HepG2 (cell line): ENCODE results near the gene ZBTB46. TPM values are rescaled to one million over a fixed set of nuclear protein-coding genes. Genes with fewer than 3 reads are reported as not detected.

Experiments
- AFF4 ChIP-seq: sonication (generic); formaldehyde crosslinking; IDR thresholded peaks from 2 replicates; pipeline ENCODE4 v1.4.0; 2020; ENCODE audit warnings: missing genetic modification reagents
- DRAP1 ChIP-seq: IDR thresholded peaks from 2 replicates; pipeline ENCODE4 v1.6.1; 2016; ENCODE audit warnings: missing genetic modification reagents, missing compliant biosample characterization
- HNRNPK ChIP-seq: fragments of 200-400 bp; formaldehyde crosslinking; IDR thresholded peaks from 2 replicates; pipeline ENCODE4 v1.6.1; 2018; ENCODE audit warnings: low read length, low read depth, moderate library complexity, mild to moderate bottlenecking; ENCODE audit not compliant: poor library complexity, severe bottlenecking
- MYNN ChIP-seq: sonication (generic); formaldehyde crosslinking; IDR thresholded peaks from 2 replicates; pipeline ENCODE4 v1.4.0; 2020; ENCODE audit warnings: mild to moderate bottlenecking, low read depth, missing genetic modification reagents
- RFXANK ChIP-seq: IDR thresholded peaks from 2 replicates; pipeline ENCODE4 v1.6.1; 2016
- SIN3A ChIP-seq: IDR thresholded peaks from 2 replicates; pipeline ENCODE4 v1.6.1; 2011; ENCODE audit warnings: low read depth, mild to moderate bottlenecking, control low read depth, low read length, borderline replicate concordance
- SMC3 ChIP-seq: IDR thresholded peaks from 2 replicates; pipeline ENCODE4 v1.6.1; 2011; ENCODE audit warnings: low read length, improper control_type of control experiment
- TARDBP ChIP-seq: sonication (generic); formaldehyde crosslinking; IDR thresholded peaks from 2 replicates; pipeline ENCODE4 v1.8.0; 2022; ENCODE audit warnings: mild to moderate bottlenecking, missing genetic modification reagents
- TBX2 ChIP-seq: sonication (generic); formaldehyde crosslinking; IDR thresholded peaks from 2 replicates; pipeline ENCODE4 v1.5.0; 2020; ENCODE audit warnings: missing genetic modification reagents, mild to moderate bottlenecking, borderline replicate concordance
- ZNF138 ChIP-seq: sonication (generic); formaldehyde crosslinking; IDR thresholded peaks from 2 replicates; pipeline ENCODE4 v1.5.0; 2020; ENCODE audit warnings: mild to moderate bottlenecking, low read depth, missing genetic modification reagents
- ZNF253 ChIP-seq: sonication (generic); formaldehyde crosslinking; IDR thresholded peaks from 2 replicates; pipeline ENCODE4 v1.8.0; 2022; ENCODE audit warnings: mild to moderate bottlenecking, missing genetic modification reagents, borderline replicate concordance
- ZNF329 ChIP-seq: sonication (generic); formaldehyde crosslinking; IDR thresholded peaks from 2 replicates; pipeline ENCODE4 v1.9.0; 2021; ENCODE audit warnings: low read depth, mild to moderate bottlenecking, missing genetic modification reagents
- ZNF619 ChIP-seq: sonication (generic); formaldehyde crosslinking; IDR thresholded peaks from 2 replicates; pipeline ENCODE4 v1.4.0; 2020; ENCODE audit warnings: mild to moderate bottlenecking, missing genetic modification reagents
- ZNF629 ChIP-seq: sonication (generic); formaldehyde crosslinking; conservative IDR thresholded peaks from 2 replicates; pipeline ENCODE4 v1.5.0; 2020; ENCODE audit warnings: missing genetic modification reagents
- ZNF674 ChIP-seq: sonication (generic); formaldehyde crosslinking; IDR thresholded peaks from 2 replicates; pipeline ENCODE4 v1.5.0; 2020; ENCODE audit warnings: low read depth, mild to moderate bottlenecking, missing genetic modification reagents
- ZNF784 ChIP-seq: sonication (generic); formaldehyde crosslinking; IDR thresholded peaks from 2 replicates; pipeline ENCODE4 v1.5.1; 2020; ENCODE audit warnings: missing genetic modification reagents, mild to moderate bottlenecking, borderline replicate concordance
- polyA plus RNA-seq, 8 experiments: library from polyadenylated mRNA; depleted of rRNA in 3 of 8; stranded (reverse) in 7 of 8; unstranded in 1 of 8; fragments of >200 nt; fragmentation: Illumina TruSeq in 4 of 8; extraction: Trizol in 4 of 8; gene quantifications; 2 replicates each; pipeline versions ENCODE4 v1.2.1 to v1.2.3, GENCODE V29; 2011 to 2016; ENCODE audit warnings: low read depth in 4 of 8, missing spikeins in 1 of 8, mixed read lengths in 1 of 8; ENCODE audit not compliant: insufficient read depth in 1 of 8
- total RNA-seq, 5 experiments: library from RNA; depleted of rRNA; stranded (reverse); fragments of >200 nt; fragmentation: Illumina TruSeq; extraction: Trizol; gene quantifications; 2 replicates each; pipeline ENCODE4 v1.2.3, GENCODE V29; 2016; ENCODE audit warnings: low read depth in 1 of 5
- TF ChIP-seq, protein P1 (sequence below): sonication (generic); formaldehyde crosslinking; IDR thresholded peaks from 2 replicates; pipeline ENCODE4 v1.8.0; 2022; ENCODE audit warnings: missing genetic modification reagents, mild to moderate bottlenecking, inconsistent platforms, borderline replicate concordance
- TF ChIP-seq, protein P2 (sequence below): sonication (generic); formaldehyde crosslinking; IDR thresholded peaks from 2 replicates; pipeline ENCODE4 v1.9.0; 2021; ENCODE audit warnings: missing genetic modification reagents, mild to moderate bottlenecking, borderline replicate concordance
- TF ChIP-seq, protein P3 (sequence below): sonication (generic); formaldehyde crosslinking; IDR thresholded peaks from 2 replicates; pipeline ENCODE4 v1.8.1; 2023; ENCODE audit warnings: mild to moderate bottlenecking, missing genetic modification reagents

Gene ZBTB46
- total and polyA plus RNA-seq, 2 of the 13 experiments (the other 11 are each of a cell fraction or from before 2014, with no cell fraction given) = 1.6 to 13.5 TPM

DNA sequence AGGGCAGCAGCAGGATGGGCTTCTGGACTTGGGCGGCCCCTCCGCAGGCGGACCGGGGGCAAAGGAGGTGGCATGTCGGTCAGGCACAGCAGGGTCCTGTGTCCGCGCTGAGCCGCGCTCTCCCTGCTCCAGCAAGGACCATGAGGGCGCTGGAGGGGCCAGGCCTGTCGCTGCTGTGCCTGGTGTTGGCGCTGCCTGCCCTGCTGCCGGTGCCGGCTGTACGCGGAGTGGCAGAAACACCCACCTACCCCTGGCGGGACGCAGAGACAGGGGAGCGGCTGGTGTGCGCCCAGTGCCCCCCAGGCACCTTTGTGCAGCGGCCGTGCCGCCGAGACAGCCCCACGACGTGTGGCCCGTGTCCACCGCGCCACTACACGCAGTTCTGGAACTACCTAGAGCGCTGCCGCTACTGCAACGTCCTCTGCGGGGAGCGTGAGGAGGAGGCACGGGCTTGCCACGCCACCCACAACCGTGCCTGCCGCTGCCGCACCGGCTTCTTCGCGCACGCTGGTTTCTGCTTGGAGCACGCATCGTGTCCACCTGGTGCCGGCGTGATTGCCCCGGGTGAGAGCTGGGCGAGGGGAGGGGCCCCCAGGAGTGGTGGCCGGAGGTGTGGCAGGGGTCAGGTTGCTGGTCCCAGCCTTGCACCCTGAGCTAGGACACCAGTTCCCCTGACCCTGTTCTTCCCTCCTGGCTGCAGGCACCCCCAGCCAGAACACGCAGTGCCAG is 134.3 kb downstream of the ZBTB46 start, which contains the start of gene TNFRSF6B (continued):
- TF ChIP-seq, protein P1, sequence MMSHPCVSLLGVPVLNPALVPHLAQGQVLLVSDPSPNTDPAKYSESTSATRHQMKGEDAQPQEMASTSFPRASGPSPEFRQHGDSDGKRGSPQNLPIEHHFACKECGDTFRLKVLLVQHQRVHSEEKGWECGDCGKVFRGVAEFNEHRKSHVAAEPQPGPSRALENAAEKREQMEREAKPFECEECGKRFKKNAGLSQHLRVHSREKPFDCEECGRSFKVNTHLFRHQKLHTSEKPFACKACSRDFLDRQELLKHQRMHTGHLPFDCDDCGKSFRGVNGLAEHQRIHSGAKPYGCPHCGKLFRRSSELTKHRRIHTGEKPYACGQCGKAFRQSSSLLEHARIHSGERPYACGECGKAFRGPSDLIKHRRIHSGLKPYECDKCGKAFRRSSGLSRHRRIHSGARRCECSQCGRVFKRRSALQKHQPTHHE (CRISPR knock-in tag) = 0 out of 2 replicates have a peak, but pooled peaks have one; percentile 63
- TF ChIP-seq ZNF619 (CRISPR knock-in tag) = peak; percentile 55; the same call in 1 of the 2 replicates
- TF ChIP-seq SIN3A = peak; percentile 42; the same call in 1 of the 2 replicates
- peak; percentile 47 for TF ChIP-seq TBX2 (CRISPR knock-in tag)
- TF ChIP-seq ZNF138 (CRISPR knock-in tag) = 0 out of 2 replicates have a peak, but pooled peaks have one; percentile 66
- TF ChIP-seq ZNF253 (CRISPR knock-in tag) = no peak
- TF ChIP-seq DRAP1 (CRISPR knock-in tag) = no peak
- peak; percentile 88 for TF ChIP-seq HNRNPK
- TF ChIP-seq, protein P2, sequence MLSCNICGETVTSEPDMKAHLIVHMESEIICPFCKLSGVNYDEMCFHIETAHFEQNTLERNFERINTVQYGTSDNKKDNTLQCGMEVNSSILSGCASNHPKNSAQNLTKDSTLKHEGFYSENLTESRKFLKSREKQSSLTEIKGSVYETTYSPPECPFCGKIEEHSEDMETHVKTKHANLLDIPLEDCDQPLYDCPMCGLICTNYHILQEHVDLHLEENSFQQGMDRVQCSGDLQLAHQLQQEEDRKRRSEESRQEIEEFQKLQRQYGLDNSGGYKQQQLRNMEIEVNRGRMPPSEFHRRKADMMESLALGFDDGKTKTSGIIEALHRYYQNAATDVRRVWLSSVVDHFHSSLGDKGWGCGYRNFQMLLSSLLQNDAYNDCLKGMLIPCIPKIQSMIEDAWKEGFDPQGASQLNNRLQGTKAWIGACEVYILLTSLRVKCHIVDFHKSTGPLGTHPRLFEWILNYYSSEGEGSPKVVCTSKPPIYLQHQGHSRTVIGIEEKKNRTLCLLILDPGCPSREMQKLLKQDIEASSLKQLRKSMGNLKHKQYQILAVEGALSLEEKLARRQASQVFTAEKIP (CRISPR knock-in tag) = no peak
- TF ChIP-seq, protein P3, sequence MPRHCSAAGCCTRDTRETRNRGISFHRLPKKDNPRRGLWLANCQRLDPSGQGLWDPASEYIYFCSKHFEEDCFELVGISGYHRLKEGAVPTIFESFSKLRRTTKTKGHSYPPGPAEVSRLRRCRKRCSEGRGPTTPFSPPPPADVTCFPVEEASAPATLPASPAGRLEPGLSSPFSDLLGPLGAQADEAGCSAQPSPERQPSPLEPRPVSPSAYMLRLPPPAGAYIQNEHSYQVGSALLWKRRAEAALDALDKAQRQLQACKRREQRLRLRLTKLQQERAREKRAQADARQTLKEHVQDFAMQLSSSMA = no peak
- no peak for TF ChIP-seq AFF4
- TF ChIP-seq TARDBP = no peak
- TF ChIP-seq ZNF329 (CRISPR knock-in tag) = no peak
- 0 out of 2 replicates have a peak, but pooled peaks have one; percentile 82 for TF ChIP-seq ZNF674
- TF ChIP-seq ZNF629 (CRISPR knock-in tag) = peak; percentile 23; the same call in 1 of the 2 replicates
- no peak for TF ChIP-seq MYNN (CRISPR knock-in tag)
- TF ChIP-seq RFXANK (CRISPR knock-in tag) = no peak; the same call in 1 of the 2 replicates
- TF ChIP-seq SMC3 = no peak
- no peak for TF ChIP-seq ZNF784 (CRISPR knock-in tag)
